Testis (tissue), 2 donors: Measurements from ENCODE around the gene EPN1.

Experiments used
- POLR2A ChIP-seq: fragments of 450-650 bp; IDR thresholded peaks from one replicate; pipeline ENCODE4 v1.6.1; 2017; ENCODE audit warnings: antibody characterized with exemption, mild to moderate bottlenecking, moderate library complexity
- TF ChIP-seq, protein P1 (sequence below), 3 experiments: fragments of 450-650 bp in 2 of 3; fragments of 200-600 bp in 1 of 3; sonication (generic) in 1 of 3; IDR thresholded peaks; one replicate each; pipeline ENCODE4 v1.5.1; 2016 to 2019; ENCODE audit warnings: antibody characterized with exemption in 3 of 3, mild to moderate bottlenecking in 2 of 3, moderate library complexity in 1 of 3

GRCh38 chr19:55738302-55738701 lies 63.3 kb downstream of the EPN1 start, which contains the start of gene NLRP9:
- TF ChIP-seq, protein P1, sequence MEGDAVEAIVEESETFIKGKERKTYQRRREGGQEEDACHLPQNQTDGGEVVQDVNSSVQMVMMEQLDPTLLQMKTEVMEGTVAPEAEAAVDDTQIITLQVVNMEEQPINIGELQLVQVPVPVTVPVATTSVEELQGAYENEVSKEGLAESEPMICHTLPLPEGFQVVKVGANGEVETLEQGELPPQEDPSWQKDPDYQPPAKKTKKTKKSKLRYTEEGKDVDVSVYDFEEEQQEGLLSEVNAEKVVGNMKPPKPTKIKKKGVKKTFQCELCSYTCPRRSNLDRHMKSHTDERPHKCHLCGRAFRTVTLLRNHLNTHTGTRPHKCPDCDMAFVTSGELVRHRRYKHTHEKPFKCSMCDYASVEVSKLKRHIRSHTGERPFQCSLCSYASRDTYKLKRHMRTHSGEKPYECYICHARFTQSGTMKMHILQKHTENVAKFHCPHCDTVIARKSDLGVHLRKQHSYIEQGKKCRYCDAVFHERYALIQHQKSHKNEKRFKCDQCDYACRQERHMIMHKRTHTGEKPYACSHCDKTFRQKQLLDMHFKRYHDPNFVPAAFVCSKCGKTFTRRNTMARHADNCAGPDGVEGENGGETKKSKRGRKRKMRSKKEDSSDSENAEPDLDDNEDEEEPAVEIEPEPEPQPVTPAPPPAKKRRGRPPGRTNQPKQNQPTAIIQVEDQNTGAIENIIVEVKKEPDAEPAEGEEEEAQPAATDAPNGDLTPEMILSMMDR (IDR thresholded peaks at IDR 0.05): no peak
- no peak for TF ChIP-seq POLR2A
